Measurements from ENCODE around the gene RGS3.

The RGS3 gene

DNA sequence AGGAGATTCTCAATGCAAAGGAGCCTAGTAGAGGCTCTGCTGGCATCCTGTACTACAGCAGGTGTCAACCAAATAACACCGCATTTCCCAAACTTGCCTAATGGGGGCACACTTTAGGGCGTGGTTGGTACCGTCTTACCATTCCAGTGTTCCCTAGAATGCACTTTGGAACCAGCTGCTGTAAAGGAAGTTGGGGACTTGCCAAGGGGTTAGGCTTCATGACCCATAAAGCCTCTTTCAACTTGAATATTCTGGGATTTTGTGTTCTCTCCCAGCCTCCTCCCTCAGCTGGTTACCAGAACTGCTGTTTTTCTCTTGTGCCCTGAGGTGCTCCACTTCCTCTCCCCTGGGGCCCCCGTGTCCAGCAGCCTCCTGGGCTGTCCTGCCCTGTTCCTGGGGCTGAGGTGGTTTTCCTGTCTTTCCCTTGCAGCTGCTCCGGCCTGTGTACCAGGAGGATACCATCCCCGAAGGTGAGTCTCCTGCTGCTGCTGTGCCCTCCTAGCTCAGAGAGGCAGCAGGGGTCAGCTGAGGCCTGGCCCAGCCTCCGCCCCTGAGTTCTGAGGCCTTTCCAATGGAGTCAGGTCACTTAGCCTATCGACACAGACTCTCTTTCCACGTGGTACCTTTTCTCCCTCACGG, 44.7 kb downstream of the RGS3 start:
- in situ Hi-C loops (cut with HindIII; ENCODE audit: low sequenced_read_pairs): no loop called here

DNA sequence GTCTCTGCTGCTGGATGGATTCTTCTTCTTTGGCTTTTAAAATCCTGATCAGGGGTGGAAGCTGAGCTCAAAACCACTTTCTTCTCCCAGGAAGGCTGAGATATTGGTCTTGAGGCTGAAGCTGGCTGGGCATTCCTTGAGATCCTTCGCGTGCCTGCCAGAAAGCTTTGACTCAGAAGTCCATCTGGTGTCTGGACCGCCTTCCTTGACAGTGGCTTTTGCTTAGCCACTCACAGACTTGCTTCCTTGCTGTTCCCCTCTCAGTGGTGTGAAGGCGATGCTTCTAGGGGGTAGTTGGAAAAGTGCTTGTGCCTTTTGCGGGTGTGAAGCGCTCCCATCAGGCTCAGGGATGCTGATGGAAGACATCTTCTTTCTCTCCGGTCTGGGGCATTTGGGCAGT, 45.9 kb downstream of the RGS3 start:
- in situ Hi-C loops (cut with HindIII; ENCODE audit: low sequenced_read_pairs): no loop called here

DNA sequence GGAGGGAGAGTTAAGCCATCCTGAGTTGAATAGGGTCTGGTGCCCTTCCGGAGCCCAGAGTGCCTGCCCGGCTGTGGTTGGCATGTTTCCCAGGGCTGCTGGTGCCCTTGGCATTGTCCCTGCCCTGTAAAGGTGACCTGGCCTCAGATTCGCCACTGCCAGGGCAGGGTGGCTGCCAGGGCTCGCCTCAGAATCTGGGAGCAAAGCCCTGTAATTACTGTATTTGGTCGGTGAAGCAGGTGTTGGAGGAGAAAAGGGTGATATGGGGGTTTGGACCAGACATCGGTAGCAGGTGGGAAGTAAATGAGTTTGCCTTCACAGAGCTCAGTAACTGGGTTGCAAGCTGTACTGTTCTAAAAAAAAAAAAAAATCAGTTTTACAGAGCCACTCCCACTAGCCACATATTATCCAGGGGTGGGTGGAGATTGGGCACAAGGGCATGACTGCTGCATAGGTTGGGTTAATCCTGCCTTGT, 47.6 kb downstream of the RGS3 start:
- in situ Hi-C loops (cut with HindIII; ENCODE audit: low sequenced_read_pairs): no loop called here

DNA sequence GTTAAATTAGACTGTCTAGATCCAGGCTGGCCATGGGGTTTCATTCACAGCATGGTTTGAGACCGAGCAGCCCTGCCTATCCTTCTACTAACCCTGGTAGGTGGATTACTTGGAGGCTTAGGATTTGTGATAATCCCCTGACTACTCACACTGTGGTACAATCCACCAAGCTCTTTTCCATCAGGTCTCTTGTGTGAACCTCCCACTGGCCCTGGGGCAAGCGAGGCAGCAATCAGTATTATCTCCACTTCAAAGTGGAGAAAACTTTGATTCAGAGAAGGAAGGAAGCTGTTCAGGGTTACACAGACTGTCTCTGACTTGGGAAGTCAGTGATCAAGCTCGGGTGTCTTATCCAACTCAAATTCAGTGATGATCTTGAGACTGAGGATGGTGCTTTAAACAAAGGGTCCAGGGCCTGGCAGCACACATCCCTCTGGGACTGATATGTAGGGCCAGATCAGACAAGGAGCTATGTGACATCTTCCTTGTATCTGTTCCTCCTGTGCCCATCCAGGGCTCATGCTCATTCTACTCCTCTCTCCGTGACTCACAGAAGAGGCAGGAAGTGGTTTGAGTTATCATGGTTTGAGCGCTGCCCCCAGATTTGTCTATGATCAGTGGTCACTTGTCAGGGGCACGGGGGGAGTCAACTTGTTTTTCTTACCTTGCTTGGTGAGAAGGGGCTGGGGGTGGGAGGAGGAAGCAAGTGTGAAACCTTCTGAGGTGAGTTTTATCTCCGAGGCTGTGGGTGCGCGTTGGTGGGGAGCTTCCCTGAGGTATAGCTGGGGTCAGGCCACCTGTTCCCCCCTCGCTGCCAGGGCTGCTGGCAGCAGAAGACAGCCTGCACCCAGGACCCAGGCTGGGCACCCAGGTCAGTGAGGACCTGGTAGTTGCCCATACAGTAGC, 48.6 kb downstream of the RGS3 start:
- in situ Hi-C loops (cut with HindIII; ENCODE audit: low sequenced_read_pairs): no loop called here

DNA sequence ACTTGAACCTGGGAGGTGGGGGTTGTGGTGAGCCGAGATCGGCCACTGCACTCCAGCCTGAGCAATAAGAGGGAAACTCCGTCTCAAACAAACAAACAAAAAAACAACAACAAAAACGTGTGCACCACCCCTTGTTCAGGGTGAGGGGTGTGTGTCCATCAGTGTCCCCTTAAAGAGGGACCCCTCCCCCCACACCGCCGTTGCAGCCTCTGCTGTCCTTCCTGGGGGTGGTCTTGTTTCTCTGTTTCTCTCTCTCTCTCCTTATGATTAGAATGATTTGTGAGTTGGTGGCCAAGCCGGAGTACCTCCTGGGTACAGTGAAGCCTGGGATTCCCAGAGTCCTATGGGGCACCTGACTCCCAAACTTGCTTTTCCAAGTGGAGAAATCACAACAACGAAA, 49.6 kb downstream of the RGS3 start:
- in situ Hi-C loops (cut with HindIII; ENCODE audit: low sequenced_read_pairs): no loop called here

DNA sequence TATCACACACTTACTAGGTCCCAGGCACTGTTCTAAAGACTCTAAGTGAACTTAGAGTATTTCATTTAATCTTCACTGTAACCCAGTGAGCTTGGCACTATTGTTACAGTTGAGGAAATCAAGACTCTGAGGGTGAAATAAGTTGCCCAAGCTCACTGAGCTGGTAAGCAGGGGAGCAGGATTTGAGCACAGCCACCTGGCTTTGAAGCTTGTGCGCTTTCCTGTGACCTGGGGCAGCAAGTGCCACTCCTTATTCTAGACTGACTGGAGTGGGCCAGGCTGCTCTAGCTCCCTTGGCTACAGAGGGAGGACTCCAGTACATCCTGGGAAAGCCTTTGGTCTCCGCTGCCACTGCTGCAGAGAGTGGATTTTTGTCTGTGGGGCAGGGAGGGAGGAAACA, 50.0 kb downstream of the RGS3 start:
- in situ Hi-C loops (cut with HindIII; ENCODE audit: low sequenced_read_pairs): no loop called here

DNA sequence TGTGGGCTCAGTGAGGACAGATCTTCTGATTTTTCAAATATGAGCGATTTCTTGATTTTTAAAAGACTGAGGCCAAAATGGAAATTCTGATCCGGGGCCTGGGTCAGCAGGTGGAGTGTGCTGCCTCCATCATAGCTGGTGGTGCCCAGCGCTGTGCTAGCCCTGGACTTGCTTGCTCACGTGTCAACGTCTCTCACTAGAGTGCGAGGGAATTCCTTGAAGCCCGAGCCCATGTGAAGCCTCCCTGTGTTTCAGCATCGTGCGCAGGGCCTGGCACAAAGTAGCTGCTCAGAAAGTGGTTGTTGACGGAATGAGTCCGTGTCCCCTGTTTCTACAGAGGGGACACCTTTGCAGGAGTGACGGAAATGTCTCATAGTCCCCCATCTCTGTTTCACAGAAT, 50.5 kb downstream of the RGS3 start:
- in situ Hi-C loops (cut with HindIII; ENCODE audit: low sequenced_read_pairs): no loop called here

DNA sequence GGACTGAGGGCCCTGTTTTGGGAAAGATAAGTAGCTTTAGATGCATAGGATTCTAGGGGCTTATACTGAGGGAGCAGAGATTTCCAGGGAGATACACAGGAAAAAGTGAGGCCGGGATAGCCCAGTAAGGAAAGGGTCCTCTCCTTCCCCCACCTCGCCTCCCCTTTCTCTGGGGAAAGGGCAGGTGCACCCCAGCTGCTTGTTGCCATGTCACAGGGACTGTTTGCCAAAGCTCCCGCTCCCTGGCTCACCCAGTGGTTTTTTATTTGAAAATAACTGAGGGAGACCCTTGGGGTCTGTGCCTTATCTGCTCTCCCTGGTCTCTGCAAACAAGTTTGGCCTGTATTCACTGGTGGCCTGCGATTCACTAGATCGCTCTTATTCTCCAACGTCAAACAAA, 51.2 kb downstream of the RGS3 start:
- in situ Hi-C loops (cut with HindIII; ENCODE audit: low sequenced_read_pairs): no loop called here

DNA sequence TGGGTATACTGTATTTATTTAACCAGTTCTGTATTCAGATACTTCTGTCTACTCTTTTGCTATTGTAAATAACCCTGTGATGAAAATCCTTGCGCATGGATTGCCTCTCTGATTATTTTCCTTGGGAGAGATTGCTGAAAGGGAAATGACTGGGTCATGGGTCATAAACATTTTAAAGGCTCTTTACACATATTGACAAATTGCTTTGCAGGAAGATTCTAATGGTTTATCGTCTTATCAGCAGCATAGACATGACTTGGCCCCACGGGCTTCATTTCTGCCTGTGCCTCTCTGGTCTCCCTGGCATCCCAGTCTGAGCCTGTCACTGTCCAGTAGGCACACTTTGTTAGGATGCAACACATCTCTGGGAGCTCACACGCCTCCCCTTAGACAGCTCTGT, 52.3 kb downstream of the RGS3 start:
- in situ Hi-C loops (cut with HindIII; ENCODE audit: low sequenced_read_pairs): no loop called here

DNA sequence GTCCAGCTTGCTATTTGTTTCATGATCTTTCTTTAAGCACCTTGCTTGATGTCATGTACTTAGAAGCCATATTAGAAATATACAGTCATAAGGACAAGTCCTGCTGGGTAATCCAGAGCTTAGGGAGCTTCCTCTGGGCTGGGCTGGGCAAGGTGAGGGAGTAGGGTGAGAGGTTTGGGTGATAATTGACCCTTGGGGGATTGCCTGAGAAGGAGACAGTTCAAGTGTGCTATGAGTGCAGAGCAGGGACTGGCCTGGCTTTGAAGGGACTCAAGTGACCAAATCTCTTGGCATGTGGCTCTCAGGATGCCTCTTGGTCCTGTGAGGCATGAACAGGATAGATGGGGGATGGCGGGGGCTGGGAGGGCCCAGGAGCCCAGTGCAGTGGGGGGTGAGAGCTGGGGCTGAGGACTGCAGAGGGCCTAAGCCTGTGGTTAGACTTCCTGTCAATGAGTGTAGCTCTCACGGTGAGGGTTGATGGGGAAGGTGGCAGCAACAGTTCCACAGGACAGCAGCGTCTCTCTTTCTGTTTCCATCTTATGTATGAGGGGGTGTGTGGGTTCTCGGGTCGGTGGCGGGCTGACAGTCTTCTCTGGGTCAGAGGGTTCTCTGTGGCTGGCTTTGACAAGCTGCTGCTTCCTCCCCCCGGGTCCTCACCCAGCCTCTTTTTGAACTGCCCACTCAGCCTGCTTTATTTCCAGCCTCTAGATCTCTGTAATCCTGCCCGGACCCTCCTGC, 53.5 kb downstream of the RGS3 start:
- in situ Hi-C loops (cut with HindIII; ENCODE audit: low sequenced_read_pairs): no loop called here

DNA sequence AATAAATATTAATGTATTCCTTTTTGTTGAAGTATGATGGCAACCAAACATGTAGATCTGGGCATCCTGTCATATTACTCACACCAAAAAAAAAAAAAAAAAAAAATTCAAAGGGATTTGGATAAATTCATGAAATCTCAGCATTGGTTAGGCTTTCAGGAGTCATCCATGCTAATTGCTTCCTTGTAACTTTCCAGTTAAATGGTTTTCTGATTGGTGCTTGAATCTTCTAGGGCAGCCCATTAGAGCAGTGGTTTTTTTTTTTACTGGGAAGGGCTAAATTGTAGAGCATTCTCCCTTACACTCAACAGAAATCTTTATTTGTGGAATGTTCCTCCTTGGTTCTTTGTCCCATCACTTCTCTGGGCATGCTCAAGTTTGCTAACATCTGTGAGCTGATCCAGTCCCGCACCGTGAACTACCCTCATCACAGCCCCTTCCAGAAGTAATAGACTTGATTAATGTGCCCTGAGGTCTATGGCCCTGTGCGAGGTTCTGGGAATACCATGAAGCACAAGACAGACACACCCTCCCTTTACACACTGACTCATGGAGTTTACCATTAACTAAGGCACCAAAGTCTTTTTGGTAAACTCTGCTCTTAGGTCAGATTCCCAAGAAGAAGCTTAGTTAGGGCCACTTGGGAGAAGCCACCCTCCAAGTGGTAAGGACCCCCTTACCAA, 56.0 kb downstream of the RGS3 start:
- in situ Hi-C loops (cut with HindIII; ENCODE audit: low sequenced_read_pairs): loop anchor here (5.0 to 10.0 kb wide), 2 partner anchors 57 to 95 kb away; partner anchors contain the start of gene RGS3

DNA sequence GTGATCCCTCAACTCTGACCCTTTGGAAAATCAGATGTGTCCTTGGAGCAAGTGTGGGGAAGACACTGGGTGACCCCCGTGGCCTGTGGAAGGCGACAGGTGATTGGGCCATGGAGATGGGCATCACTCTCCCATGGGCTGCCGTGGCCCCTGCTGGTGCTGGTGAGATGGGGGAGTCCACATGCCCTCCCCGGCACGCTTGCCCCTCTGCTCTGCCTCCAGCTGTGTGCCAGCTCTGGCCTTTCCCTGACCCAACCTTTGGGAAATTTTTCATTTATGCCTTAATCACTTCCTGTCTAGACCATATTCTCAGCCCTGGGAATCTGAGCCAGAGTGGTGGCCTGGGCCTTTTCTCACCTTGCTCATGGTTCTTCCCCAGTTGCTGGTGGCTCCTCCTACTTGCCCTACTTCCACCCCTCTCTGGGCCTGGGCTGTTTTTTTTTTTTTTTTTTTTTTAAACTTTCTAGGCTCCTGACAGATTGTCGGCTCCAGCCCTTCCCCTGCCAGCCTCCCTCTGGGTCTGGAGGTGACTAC, 56.6 kb downstream of the RGS3 start:
- in situ Hi-C loops (cut with HindIII; ENCODE audit: low sequenced_read_pairs): loop anchor here (5.0 to 10.0 kb wide), 2 partner anchors 58 to 95 kb away; partner anchors contain the start of gene RGS3

DNA sequence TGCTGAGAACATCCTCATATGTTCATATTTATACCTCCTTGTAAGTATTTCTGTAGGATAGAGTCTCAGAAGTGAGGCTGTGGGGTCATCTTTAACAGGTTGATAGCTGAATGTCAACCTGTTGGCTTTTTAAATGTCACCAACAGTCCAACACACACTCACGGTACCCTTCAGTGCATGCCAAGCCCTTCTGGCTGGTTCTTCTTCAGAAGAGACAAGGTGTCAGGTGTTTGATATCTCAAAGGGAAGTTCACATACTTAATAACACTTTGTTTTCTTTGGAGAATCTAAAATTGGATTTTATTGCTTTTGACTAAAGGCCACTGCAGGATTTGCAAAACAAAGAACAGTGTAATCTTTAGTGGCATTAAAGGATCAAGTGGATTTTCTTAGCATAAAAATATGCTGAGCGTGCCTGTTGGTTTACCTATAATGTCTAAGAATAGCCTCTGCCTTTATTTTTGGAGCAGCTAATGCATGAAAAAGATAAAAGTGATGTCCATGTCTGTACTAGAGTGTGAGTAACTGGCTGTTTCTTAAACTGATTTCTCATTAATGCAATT, 58.2 kb downstream of the RGS3 start:
- in situ Hi-C loops (cut with HindIII; ENCODE audit: low sequenced_read_pairs): loop anchor here (5.0 to 10.0 kb wide), 2 partner anchors 59 to 97 kb away; partner anchors contain the start of gene RGS3

DNA sequence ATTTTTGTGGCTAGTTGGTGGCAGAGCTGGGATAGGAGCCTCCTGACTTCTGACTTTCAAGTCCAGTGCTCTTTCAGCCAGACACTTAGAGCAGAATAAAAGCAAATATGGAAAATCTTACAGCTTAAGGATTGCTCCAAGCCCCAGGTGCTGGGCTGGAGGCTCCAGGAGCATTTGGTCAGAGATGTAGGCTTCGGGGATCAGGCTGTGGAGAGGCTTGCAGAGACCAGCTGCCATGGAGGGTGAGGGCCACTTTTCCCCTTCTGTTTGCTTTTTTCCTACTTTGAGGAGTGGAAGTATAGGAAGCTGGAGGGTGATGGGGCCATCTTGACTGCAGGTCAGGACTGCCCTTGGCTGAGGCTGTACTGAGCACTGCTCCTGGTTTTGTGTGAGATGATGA, 58.9 kb downstream of the RGS3 start:
- in situ Hi-C loops (cut with HindIII; ENCODE audit: low sequenced_read_pairs): loop anchor here (5.0 to 10.0 kb wide), 2 partner anchors 60 to 98 kb away; partner anchors contain the start of gene RGS3

DNA sequence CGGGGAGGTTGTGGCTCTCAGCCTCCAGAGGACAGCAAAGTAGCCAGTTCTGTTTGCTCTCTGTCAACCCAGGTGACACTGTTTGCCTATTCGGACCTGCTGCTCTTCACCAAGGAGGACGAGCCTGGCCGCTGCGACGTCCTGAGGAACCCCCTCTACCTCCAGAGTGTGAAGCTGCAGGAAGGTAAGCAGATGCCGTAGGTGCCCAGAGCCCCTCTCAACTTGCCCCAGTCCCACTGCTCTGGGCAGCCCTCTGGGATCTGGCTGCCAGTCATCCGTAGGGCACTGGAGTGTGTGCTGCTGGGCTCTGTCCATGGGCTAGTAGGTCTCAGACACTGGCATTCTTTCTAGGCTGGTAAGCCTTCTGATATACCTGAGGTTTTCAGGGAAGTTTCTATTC, 59.3 kb downstream of the RGS3 start:
- in situ Hi-C loops (cut with HindIII; ENCODE audit: low sequenced_read_pairs): loop anchor here (5.0 to 10.0 kb wide), 2 partner anchors 61 to 98 kb away; partner anchors contain the start of gene RGS3

DNA sequence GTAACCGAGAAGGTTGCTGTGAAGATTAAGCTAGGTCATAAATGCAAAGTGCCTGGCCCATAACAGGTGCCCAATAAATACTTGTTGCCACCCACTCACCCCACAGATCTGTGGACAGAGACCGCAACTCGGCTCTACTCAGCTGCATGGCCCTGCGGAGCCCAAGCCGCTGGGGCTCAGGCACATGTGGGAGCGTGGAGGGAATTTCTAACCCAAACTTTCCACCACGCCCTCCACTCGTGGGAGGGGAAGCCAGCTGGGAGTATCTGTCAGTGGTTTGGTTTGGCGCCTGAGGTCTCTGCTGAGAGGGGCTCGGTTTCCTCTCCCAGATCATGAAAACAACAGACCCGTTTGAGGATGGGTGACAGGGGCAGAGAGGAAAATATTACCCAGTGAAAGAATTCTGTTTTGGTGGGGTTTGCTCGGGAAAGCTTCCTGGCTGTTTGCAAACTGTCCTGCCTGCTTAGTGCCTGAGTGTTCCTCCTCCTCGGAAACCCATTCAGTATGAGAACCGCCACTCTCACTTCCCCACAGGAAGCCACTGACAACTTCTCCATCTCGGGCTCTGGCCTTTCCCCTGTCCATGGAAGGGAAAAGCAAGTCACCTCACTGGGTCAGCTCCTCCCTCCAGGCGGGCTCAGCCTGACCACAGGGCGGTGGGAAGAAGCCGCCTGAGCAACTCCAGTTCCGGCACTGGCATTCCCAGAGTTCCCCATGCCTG, 60.1 kb downstream of the RGS3 start:
- in situ Hi-C loops (cut with HindIII; ENCODE audit: low sequenced_read_pairs): loop anchor here (5.0 to 10.0 kb wide), 2 partner anchors 61 to 99 kb away; partner anchors contain the start of gene RGS3

DNA sequence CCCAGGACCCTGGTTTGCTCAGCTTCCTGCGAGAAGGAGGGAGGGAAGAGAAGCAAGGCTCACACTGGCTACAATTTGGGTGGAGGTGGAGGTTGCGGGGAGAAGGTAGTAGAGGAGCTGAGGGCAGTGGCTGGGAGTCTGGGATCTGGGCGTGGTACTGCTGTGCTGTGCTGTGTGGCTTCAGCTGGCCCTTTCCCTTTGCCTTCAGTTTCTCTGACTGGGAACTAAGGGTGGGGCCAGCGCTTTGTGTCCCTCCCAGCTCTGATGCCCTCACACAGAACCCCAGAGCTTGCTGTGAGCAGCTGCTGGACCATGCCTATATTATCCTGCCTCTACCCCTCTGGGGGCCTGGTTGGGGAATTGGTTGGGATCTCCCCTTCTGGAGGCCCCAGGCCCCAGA, 60.9 kb downstream of the RGS3 start:
- in situ Hi-C loops (cut with HindIII; ENCODE audit: low sequenced_read_pairs): loop anchor here (5.0 to 10.0 kb wide), 2 partner anchors 62 to 100 kb away; partner anchors contain the start of gene RGS3

DNA sequence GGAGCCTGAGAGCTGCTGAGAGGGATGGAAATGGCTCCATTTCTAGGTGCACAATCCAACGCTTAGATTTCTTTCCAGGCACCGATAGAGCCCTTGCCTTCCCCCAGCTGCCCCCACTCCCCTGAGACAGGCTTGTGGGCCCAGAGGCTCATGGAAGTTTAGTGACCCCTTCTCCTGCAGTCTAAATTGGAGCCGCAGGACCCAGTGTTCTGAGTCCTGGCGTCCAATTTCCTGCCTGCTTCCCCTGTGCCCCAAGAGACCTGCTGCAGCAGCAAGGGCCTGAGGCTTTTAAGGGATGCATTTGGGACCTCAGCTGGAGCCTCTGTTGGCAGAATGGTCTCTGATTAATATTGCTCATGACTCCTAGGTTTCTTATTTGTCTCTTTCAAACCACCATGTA, 61.7 kb downstream of the RGS3 start:
- in situ Hi-C loops (cut with HindIII; ENCODE audit: low sequenced_read_pairs): loop anchor here (10.0 kb wide), 1 partner anchor 100 kb away; no protein-coding TSS in a partner anchor

DNA sequence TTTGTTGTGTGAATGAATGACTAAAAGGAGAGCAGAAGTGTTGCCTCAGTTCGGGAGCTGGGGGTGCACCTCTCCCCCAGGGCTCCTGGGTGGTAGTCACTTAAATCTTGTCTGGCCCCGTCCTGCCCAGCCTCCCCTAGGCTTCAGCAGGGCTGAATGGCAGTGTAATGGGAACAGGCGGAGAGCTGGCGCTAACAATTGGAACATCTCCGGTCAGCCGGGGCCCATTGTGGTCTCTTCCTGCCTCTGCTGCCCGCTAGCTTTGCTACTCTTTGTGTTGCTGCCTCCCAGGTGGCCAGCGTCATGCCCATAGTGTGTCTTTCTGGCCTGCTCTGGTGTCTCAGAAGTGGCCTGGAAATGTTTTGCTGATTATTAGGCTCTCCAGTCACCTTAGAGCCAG, 62.3 kb downstream of the RGS3 start:
- in situ Hi-C loops (cut with HindIII; ENCODE audit: low sequenced_read_pairs): loop anchor here (10.0 kb wide), 1 partner anchor 101 kb away; no protein-coding TSS in a partner anchor

Data from endothelial cell of hepatic sinusoid (primary cell).